GM19438 (cell line): ENCODE measurements around the gene EFCAB9.

Source experiments
- ATAC-seq: cut with Tn5 transposase; IDR thresholded peaks from one replicate; pipeline ENCODE4 v1.9.1; 2021; ENCODE audit warnings: low read depth; ENCODE audit not compliant: unreplicated experiment

Gene EFCAB9

GRCh38 chr5:172234031-172234430, 40.1 kb downstream of the EFCAB9 start:
- no peak for ATAC-seq

GRCh38 chr5:172235132-172235780, 41.3 kb downstream of the EFCAB9 start:
- peak; percentile 70 for ATAC-seq

GRCh38 chr5:172235827-172236736, 42.1 kb downstream of the EFCAB9 start:
- ATAC-seq: no peak

GRCh38 chr5:172238334-172238733, 44.4 kb downstream of the EFCAB9 start:
- no peak for ATAC-seq

GRCh38 chr5:172243302-172243701, 49.3 kb downstream of the EFCAB9 start:
- no peak for ATAC-seq

GRCh38 chr5:172245046-172245445, 51.1 kb downstream of the EFCAB9 start:
- no peak for ATAC-seq

GRCh38 chr5:172245703-172246125, 51.7 kb downstream of the EFCAB9 start:
- no peak for ATAC-seq

- ATAC-seq: no peak
These were observed 54.7 kb downstream of the EFCAB9 start for GRCh38 chr5:172248637-172249036.

- no peak for ATAC-seq
These were observed 57.4 kb downstream of the EFCAB9 start for GRCh38 chr5:172251419-172251818.

- no peak for ATAC-seq
These were observed 58.5 kb downstream of the EFCAB9 start for GRCh38 chr5:172252501-172252900.
